HCT116 (cell line): ENCODE measurements around the gene TBX20.
"Not testable (repeated sequence)": the region's sequence is repeated elsewhere in the genome, so short reads cannot be mapped to it uniquely, and the experiment has no call there.

Experiments
- POLR2AphosphoS5 ChIP-seq: IDR thresholded peaks from 2 replicates; pipeline ENCODE4 v1.6.1; 2011; ENCODE audit warnings: mild to moderate bottlenecking, low read depth, low read length, moderate library complexity
- TF ChIP-seq, protein P1 (sequence below), 3 experiments: fragments of 200-600 bp in 1 of 3; sonication (generic) in 1 of 3; IDR thresholded peaks in 2 of 3; conservative IDR thresholded peaks in 1 of 3; 2 replicates each; pipeline ENCODE4 v1.5.1; 2012 to 2017; ENCODE audit warnings: low read depth in 2 of 3, low read length in 2 of 3, antibody characterized with exemption in 1 of 3, borderline replicate concordance in 1 of 3, control low read depth in 1 of 3, mild to moderate bottlenecking in 1 of 3, mixed read lengths in 1 of 3, mixed run types in 1 of 3, moderate library complexity in 1 of 3; ENCODE audit not compliant: insufficient read depth in 1 of 3
- TF ChIP-seq, protein P2 (sequence below): IDR thresholded peaks from 2 replicates; pipeline ENCODE4 v1.6.1; 2012; ENCODE audit warnings: low read depth

DNA sequence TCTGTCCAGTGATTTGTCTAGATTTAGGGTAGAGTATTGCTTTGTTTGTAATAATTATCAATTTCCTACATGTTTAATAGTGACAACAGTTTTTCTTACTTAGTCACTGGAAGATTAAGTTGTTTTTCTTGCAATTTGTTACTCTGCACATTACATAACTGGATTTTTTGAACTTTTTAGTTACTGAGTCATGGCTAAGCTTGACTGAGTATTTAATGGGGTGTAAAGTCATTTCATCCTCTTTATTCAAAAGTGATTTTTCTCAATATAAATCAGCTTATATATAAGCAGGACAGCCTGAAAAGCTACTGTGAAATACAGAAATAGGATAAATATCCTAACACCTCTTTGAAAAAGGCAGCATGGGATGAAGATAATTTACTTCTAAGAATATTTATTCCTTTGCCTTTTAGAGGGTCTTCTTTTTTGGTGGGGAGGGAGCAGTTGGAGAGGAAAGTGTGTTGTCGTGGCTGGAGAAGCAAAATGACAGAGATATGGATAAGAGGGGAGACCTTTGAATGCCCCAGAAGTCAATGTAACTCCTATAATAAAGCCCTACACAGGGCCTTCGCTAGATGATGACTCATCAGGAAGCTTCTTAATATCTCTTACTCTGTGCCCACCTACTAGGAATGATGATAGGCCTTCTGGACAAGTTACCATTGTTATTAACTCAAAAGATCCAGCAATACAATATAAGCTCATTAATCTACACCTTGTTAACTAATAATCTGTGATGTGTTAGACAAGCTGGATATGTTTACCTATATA lies 55.3 kb downstream of the TBX20 start:
- TF ChIP-seq, protein P1, sequence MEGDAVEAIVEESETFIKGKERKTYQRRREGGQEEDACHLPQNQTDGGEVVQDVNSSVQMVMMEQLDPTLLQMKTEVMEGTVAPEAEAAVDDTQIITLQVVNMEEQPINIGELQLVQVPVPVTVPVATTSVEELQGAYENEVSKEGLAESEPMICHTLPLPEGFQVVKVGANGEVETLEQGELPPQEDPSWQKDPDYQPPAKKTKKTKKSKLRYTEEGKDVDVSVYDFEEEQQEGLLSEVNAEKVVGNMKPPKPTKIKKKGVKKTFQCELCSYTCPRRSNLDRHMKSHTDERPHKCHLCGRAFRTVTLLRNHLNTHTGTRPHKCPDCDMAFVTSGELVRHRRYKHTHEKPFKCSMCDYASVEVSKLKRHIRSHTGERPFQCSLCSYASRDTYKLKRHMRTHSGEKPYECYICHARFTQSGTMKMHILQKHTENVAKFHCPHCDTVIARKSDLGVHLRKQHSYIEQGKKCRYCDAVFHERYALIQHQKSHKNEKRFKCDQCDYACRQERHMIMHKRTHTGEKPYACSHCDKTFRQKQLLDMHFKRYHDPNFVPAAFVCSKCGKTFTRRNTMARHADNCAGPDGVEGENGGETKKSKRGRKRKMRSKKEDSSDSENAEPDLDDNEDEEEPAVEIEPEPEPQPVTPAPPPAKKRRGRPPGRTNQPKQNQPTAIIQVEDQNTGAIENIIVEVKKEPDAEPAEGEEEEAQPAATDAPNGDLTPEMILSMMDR (IDR thresholded peaks at IDR 0.05 in 2 of 3, conservative IDR thresholded peaks at IDR 0.05 in 1 of 3; ENCODE audit: borderline replicate concordance in 1 of 3, insufficient read depth in 1 of 3, low read depth in 2 of 3, low read length in 2 of 3), result not testable (repeated sequence)
- not testable (repeated sequence) for TF ChIP-seq POLR2AphosphoS5
- TF ChIP-seq, protein P2, sequence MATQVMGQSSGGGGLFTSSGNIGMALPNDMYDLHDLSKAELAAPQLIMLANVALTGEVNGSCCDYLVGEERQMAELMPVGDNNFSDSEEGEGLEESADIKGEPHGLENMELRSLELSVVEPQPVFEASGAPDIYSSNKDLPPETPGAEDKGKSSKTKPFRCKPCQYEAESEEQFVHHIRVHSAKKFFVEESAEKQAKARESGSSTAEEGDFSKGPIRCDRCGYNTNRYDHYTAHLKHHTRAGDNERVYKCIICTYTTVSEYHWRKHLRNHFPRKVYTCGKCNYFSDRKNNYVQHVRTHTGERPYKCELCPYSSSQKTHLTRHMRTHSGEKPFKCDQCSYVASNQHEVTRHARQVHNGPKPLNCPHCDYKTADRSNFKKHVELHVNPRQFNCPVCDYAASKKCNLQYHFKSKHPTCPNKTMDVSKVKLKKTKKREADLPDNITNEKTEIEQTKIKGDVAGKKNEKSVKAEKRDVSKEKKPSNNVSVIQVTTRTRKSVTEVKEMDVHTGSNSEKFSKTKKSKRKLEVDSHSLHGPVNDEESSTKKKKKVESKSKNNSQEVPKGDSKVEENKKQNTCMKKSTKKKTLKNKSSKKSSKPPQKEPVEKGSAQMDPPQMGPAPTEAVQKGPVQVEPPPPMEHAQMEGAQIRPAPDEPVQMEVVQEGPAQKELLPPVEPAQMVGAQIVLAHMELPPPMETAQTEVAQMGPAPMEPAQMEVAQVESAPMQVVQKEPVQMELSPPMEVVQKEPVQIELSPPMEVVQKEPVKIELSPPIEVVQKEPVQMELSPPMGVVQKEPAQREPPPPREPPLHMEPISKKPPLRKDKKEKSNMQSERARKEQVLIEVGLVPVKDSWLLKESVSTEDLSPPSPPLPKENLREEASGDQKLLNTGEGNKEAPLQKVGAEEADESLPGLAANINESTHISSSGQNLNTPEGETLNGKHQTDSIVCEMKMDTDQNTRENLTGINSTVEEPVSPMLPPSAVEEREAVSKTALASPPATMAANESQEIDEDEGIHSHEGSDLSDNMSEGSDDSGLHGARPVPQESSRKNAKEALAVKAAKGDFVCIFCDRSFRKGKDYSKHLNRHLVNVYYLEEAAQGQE, result not testable (repeated sequence)
